Breast epithelium (tissue), 4 donors: ENCODE data around the gene PLEKHF1. TPM values are rescaled to one million over a fixed set of nuclear protein-coding genes. Genes with fewer than 3 reads are reported as not detected.

Experiments used
- DNase-seq, 2 donors: peaks; one replicate each; pipeline ENCODE4 v3.0.0-alpha.2; 2019; ENCODE audit warnings: low spot score in 2 of 2
- H3K27ac ChIP-seq, 2 donors: fragments of 200-600 bp; sonication (generic) in 1 of 2; one replicate each; pipeline ENCODE4 v1.5.1; 2016 to 2019; ENCODE audit warnings: mild to moderate bottlenecking in 1 of 2
- H3K27me3 ChIP-seq, 2 donors: fragments of 200-600 bp; sonication (generic) in 1 of 2; one replicate each; pipeline versions ENCODE4 v1.5.1 to v1.6.0; 2017 to 2019; ENCODE audit warnings: control low read depth in 1 of 2, mild to moderate bottlenecking in 1 of 2
- H3K36me3 ChIP-seq: fragments of 200-600 bp; one replicate; pipeline ENCODE4 v1.5.1; 2019
- H3K4me1 ChIP-seq, 2 donors: fragments of 200-600 bp; sonication (generic); one replicate each; pipeline ENCODE4 v1.5.1; 2016 to 2019; ENCODE audit warnings: control low read depth in 1 of 2
- H3K4me3 ChIP-seq, 3 donors: fragments of 200-600 bp; sonication (generic); 1 replicate in 2 of 3; 2 replicates in 1 of 3; pipeline ENCODE4 v1.5.1; 2016 to 2019; ENCODE audit warnings: mild to moderate bottlenecking in 3 of 3, moderate library complexity in 2 of 3
- H3K9me3 ChIP-seq, 2 donors: fragments of 200-600 bp; sonication (generic) in 1 of 2; one replicate each; pipeline ENCODE4 v1.5.1; 2016 to 2019; ENCODE audit warnings: control low read depth in 1 of 2
- POLR2A ChIP-seq: fragments of 450-650 bp; IDR thresholded peaks from one replicate; pipeline ENCODE4 v1.6.1; 2016; ENCODE audit warnings: antibody characterized with exemption, mild to moderate bottlenecking, moderate library complexity
- POLR2AphosphoS5 ChIP-seq, 3 donors: sonication (generic); formaldehyde crosslinking; IDR thresholded peaks; one replicate each; pipeline ENCODE4 v1.6.1; 2017; ENCODE audit warnings: antibody characterized with exemption in 3 of 3
- intact Hi-C: fragments of 100-400 bp; cut with DNase I; formaldehyde crosslinking; loops from one replicate; pipeline ENCODE4 v1.15.1; 2023; ENCODE audit warnings: low total_unique reads
- total RNA-seq, 3 donors: library from RNA; depleted of rRNA; stranded (reverse); fragments of >200 nt; gene quantifications; one replicate each; pipeline ENCODE4 v1.1.0, GENCODE V29; 2016
- TF ChIP-seq, protein P1 (sequence below), 3 donors: fragments of 450-650 bp; IDR thresholded peaks; one replicate each; pipeline ENCODE4 v1.5.1; 2016 to 2017; ENCODE audit warnings: antibody characterized with exemption in 3 of 3, mild to moderate bottlenecking in 3 of 3, moderate library complexity in 3 of 3

Gene PLEKHF1
- total RNA-seq, 3 donors from 2014 or later, result 29.8 to 71.4 (median 58.7) TPM

- H3K27ac ChIP-seq, result peak overlapping the region in 1 of 2 donors; percentile 38
- DNase-seq, result no peak
Observed at GRCh38 chr19:29694161-29694560, 28.9 kb downstream of the PLEKHF1 start.

DNA sequence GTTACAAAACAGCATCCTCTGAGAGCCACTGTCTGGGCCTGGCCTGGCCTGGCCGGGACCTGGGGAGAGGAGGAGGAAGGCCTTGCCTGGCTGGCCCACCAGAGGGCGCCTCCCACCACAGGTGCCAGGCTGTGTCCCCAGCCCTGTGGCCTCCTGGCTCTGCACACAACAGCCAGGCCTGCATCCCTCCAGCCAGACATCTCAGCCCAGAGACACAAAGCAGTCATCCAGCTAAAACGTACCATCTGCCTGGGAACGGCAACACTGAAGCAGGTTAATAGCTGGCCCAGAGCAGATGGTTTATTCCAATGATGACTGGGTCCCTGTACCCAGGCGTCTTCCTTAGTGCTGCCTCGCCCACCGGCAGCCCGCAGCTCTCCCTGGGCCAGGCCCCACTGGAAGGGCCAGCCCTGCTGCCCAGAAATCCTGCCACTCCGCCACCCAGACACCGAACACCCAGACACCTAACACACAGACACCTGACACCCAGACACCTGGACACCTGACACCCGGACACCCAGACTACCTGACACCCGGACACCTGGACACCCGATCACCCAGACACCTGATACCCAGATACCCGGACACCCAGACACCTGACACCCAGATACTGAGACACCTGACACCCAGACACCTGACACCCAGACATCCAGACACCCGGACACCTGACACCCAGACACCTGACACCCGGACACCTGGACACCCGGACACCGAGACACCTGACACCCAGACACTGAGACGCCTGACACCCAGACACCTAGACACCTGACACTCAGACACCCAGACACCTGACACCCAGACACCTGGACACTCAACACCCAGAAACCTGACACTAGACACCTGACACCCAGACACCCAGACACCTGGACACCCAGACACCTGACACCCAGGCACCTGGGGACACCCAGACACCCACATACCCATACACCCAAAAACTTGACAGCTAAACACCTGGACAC, 29.7 kb downstream of the PLEKHF1 start:
- Histone ChIP-seq H3K27me3 (no peaks in the 10 kb centered on the region), H3K9me3 (peaks cover 0 to 10% of the 10 kb centered on the region in 2 donors), H3K36me3 (no peaks in the 10 kb centered on the region), H3K27ac (peak overlapping the region in 1 of 2 donors; percentile 38), H3K4me3 (no peak overlapping the region), H3K4me1 (no peaks in the 10 kb centered on the region)
- DNase-seq, result peak; percentile 71 to 78
- intact Hi-C loops, result no loop called here
- TF ChIP-seq POLR2A, result no peak
- TF ChIP-seq, protein P1, sequence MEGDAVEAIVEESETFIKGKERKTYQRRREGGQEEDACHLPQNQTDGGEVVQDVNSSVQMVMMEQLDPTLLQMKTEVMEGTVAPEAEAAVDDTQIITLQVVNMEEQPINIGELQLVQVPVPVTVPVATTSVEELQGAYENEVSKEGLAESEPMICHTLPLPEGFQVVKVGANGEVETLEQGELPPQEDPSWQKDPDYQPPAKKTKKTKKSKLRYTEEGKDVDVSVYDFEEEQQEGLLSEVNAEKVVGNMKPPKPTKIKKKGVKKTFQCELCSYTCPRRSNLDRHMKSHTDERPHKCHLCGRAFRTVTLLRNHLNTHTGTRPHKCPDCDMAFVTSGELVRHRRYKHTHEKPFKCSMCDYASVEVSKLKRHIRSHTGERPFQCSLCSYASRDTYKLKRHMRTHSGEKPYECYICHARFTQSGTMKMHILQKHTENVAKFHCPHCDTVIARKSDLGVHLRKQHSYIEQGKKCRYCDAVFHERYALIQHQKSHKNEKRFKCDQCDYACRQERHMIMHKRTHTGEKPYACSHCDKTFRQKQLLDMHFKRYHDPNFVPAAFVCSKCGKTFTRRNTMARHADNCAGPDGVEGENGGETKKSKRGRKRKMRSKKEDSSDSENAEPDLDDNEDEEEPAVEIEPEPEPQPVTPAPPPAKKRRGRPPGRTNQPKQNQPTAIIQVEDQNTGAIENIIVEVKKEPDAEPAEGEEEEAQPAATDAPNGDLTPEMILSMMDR (IDR thresholded peaks at IDR 0.05), result peak; percentile 48 to 77 (median 76)
- TF ChIP-seq POLR2AphosphoS5 (IDR thresholded peaks at IDR 0.05), result peak in 2 of 3 donors; percentile 43 to 54

More at GRCh38 chr19:29694161-29694560, 28.9 kb downstream of the PLEKHF1 start:
- no peaks in the 10 kb centered on the region for H3K36me3 ChIP-seq
- peaks cover 0 to 11% of the 10 kb centered on the region in 2 donors for H3K9me3 ChIP-seq
- H3K27me3 ChIP-seq, result no peaks in the 10 kb centered on the region
- H3K4me3 ChIP-seq, result no peak overlapping the region
- intact Hi-C loops, result no loop called here
- no peaks in the 10 kb centered on the region for H3K4me1 ChIP-seq
- TF ChIP-seq, protein P1 (IDR thresholded peaks at IDR 0.05), result no peak
- no peak for TF ChIP-seq POLR2AphosphoS5 (IDR thresholded peaks at IDR 0.05)
- no peak for TF ChIP-seq POLR2A

- no peaks in the 10 kb centered on the region for H3K4me1 ChIP-seq
- TF ChIP-seq, protein P1 (IDR thresholded peaks at IDR 0.05), result no peak
- TF ChIP-seq POLR2A (no peak), POLR2AphosphoS5 (IDR thresholded peaks at IDR 0.05) (no peak)
Observed at GRCh38 chr19:29695765-29696564, 30.7 kb downstream of the PLEKHF1 start.

DNA sequence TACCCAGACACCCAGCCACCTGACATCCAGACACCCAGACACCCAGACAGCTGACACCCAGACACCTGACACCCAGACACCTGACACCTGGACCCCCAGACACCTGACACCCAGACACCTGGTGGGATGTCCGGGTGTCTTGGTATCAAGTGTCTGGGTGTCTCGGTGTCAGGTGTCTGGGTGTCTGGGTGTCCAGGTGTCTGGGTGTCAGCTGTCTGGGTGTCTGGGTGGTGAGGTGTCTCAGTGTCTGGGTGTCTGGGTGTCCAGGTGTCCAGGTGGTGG, 31.2 kb downstream of the PLEKHF1 start:
- intact Hi-C loops, result no loop called here
- no peak for DNase-seq
- H3K4me3 ChIP-seq, result no peak overlapping the region
- H3K27ac ChIP-seq, result no peak overlapping the region
- H3K9me3 ChIP-seq, result no peaks in the 10 kb centered on the region
- H3K4me1 ChIP-seq, result no peaks in the 10 kb centered on the region
- TF ChIP-seq, protein P1 (IDR thresholded peaks at IDR 0.05), result no peak
- TF ChIP-seq POLR2A (no peak), POLR2AphosphoS5 (IDR thresholded peaks at IDR 0.05) (no peak)
- no peaks in the 10 kb centered on the region for H3K27me3 ChIP-seq
- H3K36me3 ChIP-seq, result no peaks in the 10 kb centered on the region

More at GRCh38 chr19:29695765-29696564, 30.7 kb downstream of the PLEKHF1 start:
- Histone ChIP-seq H3K27ac (no peak overlapping the region), H3K27me3 (no peaks in the 10 kb centered on the region), H3K4me3 (no peak overlapping the region), H3K9me3 (peaks cover 0 to under 1% of the 10 kb centered on the region in 2 donors), H3K36me3 (no peaks in the 10 kb centered on the region)
- intact Hi-C loops, result no loop called here
- no peak for DNase-seq
